ENCODE results near the gene UNC13A.
"Not testable (repeated sequence)": the region's sequence is repeated elsewhere in the genome, so short reads cannot be mapped to it uniquely, and the experiment has no call there.

The UNC13A gene

GRCh38 chr19:17567940-17568339 lies 120.2 kb downstream of the UNC13A start:
- DNase-seq (ENCODE audit: low spot score): no peak

GRCh38 chr19:17565611-17566010 lies 122.5 kb downstream of the UNC13A start:
- DNase-seq (ENCODE audit: low spot score): no peak

- no peak for DNase-seq (ENCODE audit: low spot score)
Measured at GRCh38 chr19:17564781-17565180, 123.4 kb downstream of the UNC13A start.

- no peak for DNase-seq (ENCODE audit: low spot score)
Measured at GRCh38 chr19:17562561-17562960, 125.6 kb downstream of the UNC13A start.

- DNase-seq (ENCODE audit: low spot score): no peak
Measured at GRCh38 chr19:17562097-17562496, 126.1 kb downstream of the UNC13A start.

GRCh38 chr19:17560205-17560595 lies 128.0 kb downstream of the UNC13A start:
- DNase-seq (ENCODE audit: low spot score): no peak

GRCh38 chr19:17557466-17557865 lies 130.7 kb downstream of the UNC13A start:
- no peak for DNase-seq (ENCODE audit: low spot score)

GRCh38 chr19:17556995-17557394 lies 131.2 kb downstream of the UNC13A start:
- no peak for DNase-seq (ENCODE audit: low spot score)

- peak; percentile 26 for DNase-seq (ENCODE audit: low spot score)
Measured at GRCh38 chr19:17555929-17556813, 132.0 kb downstream of the UNC13A start.

GRCh38 chr19:17555480-17555928 lies 132.7 kb downstream of the UNC13A start, which contains the start of gene COLGALT1:
Gene COLGALT1, plus strand, starts transcription at chr19:17555649. Its CDS starts 65 bp downstream, at chr19:17555714.
- peak; percentile 100 for DNase-seq (ENCODE audit: low spot score)

GRCh38 chr19:17554968-17555479 lies 133.1 kb downstream of the UNC13A start:
- DNase-seq (ENCODE audit: low spot score): no peak

- DNase-seq (ENCODE audit: low spot score): no peak
Measured at GRCh38 chr19:17553256-17553655, 134.9 kb downstream of the UNC13A start.

GRCh38 chr19:17552735-17553134 lies 135.4 kb downstream of the UNC13A start:
- not testable (repeated sequence) for DNase-seq (ENCODE audit: low spot score)

Measured in hematopoietic multipotent progenitor cell treated with erythropoietin and hydrocortisone succinate and interleukin-3 and kit ligand, for 15 days (in vitro differentiated cells).